Measurements from ENCODE around the gene KIF14. TPM values are rescaled to one million over a fixed set of nuclear protein-coding genes. Genes with fewer than 3 reads are reported as not detected.
A peak's percentile ranks its signal among the peaks of the same experiment; 100 is the strongest.

KIF14 gene
- total and polyA plus RNA-seq, 2 donors (not counting 3 experiments of a cell fraction or from before 2014, with no cell fraction given), result 1.5 to 13.8 TPM

DNA sequence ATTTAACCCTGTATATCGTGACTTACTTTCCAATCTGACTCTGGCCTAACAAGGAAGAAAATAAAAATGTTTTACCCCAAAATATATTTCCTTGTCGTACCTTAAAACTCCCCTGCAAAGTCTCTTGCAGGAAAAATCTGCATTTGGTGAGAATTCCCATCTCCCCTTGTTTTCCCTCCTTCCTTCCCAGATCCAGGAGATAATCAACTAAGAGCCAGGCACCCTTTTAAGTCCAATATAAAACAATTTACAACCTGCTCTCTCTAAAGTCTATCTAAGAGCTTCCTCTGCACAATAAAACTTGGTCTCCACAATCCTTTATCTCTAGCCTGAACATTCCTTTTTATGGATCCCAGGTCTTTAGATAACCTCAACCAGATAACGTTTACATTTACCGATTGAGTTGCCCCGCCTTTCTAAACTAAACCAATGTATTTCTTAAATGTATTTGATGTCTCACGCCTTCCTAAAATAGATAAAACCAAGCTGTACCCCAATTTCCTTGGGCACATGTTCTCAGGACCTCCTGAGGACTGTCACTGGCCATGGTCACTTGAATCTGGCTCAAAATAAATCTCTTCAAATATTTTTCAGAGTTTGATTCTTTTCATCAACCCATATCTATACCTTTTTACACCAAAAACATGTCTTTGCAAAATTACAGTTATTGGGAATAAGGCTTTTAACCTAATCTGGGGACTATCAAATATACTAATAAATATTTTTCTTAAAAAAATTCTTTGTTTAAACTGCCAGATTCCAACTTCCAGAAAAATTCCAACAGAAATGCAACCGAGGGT is 48.2 kb upstream of the KIF14 start:
- Histone ChIP-seq H3K36me3 (ENCODE audit: control insufficient read depth in 2 of 2, extremely low read depth in 1 of 2, insufficient read depth in 2 of 2, low read length in 2 of 2) (peaks cover 0 to 3% of the 10 kb centered on the region in 2 experiments), H3K9me1 (replicated peaks; ENCODE audit: control insufficient read depth, extremely low read depth, insufficient read depth, low read length) (no peaks in the 10 kb centered on the region), H2AFZ (ENCODE audit: low read depth, low read length) (peak overlapping the region; percentile 73), H3K4me2 (ENCODE audit: insufficient read depth, low read length) (peak overlapping the region; percentile 96), H3K9me3 (replicated peaks; ENCODE audit: control insufficient read depth, insufficient read depth, low read length) (no peaks in the 10 kb centered on the region), H3K27me3 (ENCODE audit: control insufficient read depth in 2 of 2, insufficient read depth in 2 of 2, low read length in 2 of 2) (no peaks in the 10 kb centered on the region), H3K4me1 (ENCODE audit: control insufficient read depth, extremely low read depth, insufficient read depth, low read length) (peaks cover 29% of the 10 kb centered on the region), H3K4me3 (replicated peaks in 1 of 3; ENCODE audit: insufficient read depth in 1 of 3, low read depth in 1 of 3, low read length in 3 of 3) (peak overlapping the region; percentile 67 to 99 (median 88)), H3K9ac (replicated peaks; ENCODE audit: extremely low read depth, insufficient read depth, low read length) (peak overlapping the region; percentile 96), H3K79me2 (ENCODE audit: control insufficient read depth, insufficient read depth, low read length) (peaks cover 10% of the 10 kb centered on the region), H3K27ac (ENCODE audit: insufficient read depth, low read depth, low read length) (peak overlapping the region; percentile 97), H4K20me1 (replicated peaks; ENCODE audit: control insufficient read depth, extremely low read depth, insufficient read depth, low read length) (no peaks in the 10 kb centered on the region)
- TSS peak; percentile 59 for BruUV-seq (replicated peaks)
- dilution Hi-C loops (cut with MboI; ENCODE audit: extremely low pct_ligation_motif_present, low sequenced_read_pairs) (no loop called here), intact Hi-C loops (cut with micrococcal nuclease) (loop anchor here (1.0 kb wide), 4 partner anchors 28 to 135 kb away; partner anchors contain the start of gene KIF14)
- TF ChIP-seq, protein P1, sequence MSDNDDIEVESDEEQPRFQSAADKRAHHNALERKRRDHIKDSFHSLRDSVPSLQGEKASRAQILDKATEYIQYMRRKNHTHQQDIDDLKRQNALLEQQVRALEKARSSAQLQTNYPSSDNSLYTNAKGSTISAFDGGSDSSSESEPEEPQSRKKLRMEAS (IDR thresholded peaks at IDR 0.05; ENCODE audit: insufficient read depth, insufficient read length), result no peak
- TF ChIP-seq JUN (IDR thresholded peaks at IDR 0.05; ENCODE audit: borderline replicate concordance, insufficient read depth, insufficient read length, low read depth), result no peak
- TF ChIP-seq GATA2 (IDR thresholded peaks at IDR 0.05; ENCODE audit: insufficient read depth, insufficient read length, low read depth, low read length), result no peak
- TF ChIP-seq, protein P2, sequence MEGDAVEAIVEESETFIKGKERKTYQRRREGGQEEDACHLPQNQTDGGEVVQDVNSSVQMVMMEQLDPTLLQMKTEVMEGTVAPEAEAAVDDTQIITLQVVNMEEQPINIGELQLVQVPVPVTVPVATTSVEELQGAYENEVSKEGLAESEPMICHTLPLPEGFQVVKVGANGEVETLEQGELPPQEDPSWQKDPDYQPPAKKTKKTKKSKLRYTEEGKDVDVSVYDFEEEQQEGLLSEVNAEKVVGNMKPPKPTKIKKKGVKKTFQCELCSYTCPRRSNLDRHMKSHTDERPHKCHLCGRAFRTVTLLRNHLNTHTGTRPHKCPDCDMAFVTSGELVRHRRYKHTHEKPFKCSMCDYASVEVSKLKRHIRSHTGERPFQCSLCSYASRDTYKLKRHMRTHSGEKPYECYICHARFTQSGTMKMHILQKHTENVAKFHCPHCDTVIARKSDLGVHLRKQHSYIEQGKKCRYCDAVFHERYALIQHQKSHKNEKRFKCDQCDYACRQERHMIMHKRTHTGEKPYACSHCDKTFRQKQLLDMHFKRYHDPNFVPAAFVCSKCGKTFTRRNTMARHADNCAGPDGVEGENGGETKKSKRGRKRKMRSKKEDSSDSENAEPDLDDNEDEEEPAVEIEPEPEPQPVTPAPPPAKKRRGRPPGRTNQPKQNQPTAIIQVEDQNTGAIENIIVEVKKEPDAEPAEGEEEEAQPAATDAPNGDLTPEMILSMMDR (IDR thresholded peaks at IDR 0.05; ENCODE audit: extremely low read depth in 1 of 2, insufficient read depth in 1 of 2, low read depth in 1 of 2, low read length in 2 of 2), result no peak
- no peak for TF ChIP-seq FOS (IDR thresholded peaks at IDR 0.05; ENCODE audit: borderline replicate concordance, insufficient read depth, low read length)
- no peak for TF ChIP-seq POLR2AphosphoS5 (IDR thresholded peaks at IDR 0.05; ENCODE audit: insufficient read depth, low read depth, low read length)
- TF ChIP-seq POLR2A (IDR thresholded peaks at IDR 0.05; ENCODE audit: low read depth, low read length), result no peak
- no peak for TF ChIP-seq MYC (IDR thresholded peaks at IDR 0.05; ENCODE audit: low read depth, low read length)
- no peak for TF ChIP-seq EZH2 (IDR thresholded peaks at IDR 0.05; ENCODE audit: borderline replicate concordance, low read depth, low read length, severe bottlenecking)
- ChIA-PET POLR2A (interaction anchor here (1.4 to 2.5 kb wide), 3 partner anchors 47 to 110 kb away, joined by 3 to 13 read pairs (median 7); partner anchors contain the start of gene CAMSAP2), CTCF (interaction anchor here (0.8 to 3.7 kb wide), 7 partner anchors 33 to 134 kb away, joined by 3 to 40 read pairs (median 11); partner anchors contain the start of genes CAMSAP2 and KIF14)
- no peak for FAIRE-seq
- DNase-seq (ENCODE audit: low read depth, low spot score), result no peak

Data from endothelial cell of umbilical vein (primary cell).